HG02885 (cell line): ENCODE results near the gene OBSCN.

Experiments
- ATAC-seq: cut with Tn5 transposase; IDR thresholded peaks from one replicate; pipeline ENCODE4 v1.9.1; 2021; ENCODE audit warnings: mild to moderate bottlenecking; ENCODE audit not compliant: unreplicated experiment, poor library complexity

Gene OBSCN

DNA sequence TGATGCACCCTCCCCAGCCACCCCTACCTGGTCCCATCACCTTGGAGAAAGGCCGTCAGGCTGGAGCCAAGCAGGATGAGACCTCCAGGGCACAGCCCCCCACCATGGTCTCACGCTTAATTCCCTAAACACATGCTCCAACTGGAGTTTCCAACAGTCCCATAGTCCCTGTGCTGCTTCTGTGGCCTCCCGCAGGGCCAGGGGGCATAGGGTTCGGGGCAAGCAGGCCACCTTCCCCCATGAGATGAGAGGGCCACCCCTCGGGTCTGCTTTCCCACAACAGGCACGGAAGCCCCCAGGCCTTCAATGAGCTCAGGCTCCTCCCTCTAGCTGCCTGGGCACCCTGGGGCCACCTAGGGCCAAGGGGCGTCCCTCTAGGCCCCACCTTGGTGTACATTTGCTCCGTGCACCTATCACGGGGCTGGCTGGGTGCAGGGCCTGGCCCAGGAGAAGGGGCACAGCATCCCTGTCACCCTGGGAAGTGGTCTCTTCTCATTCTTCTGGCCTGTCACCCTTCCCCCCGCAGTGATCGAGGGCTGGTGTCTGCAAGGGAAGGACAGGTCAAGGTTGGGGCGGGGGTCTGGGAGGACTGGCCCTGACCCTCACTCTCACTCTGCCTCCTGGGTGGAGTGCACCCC lies 156.3 kb downstream of the OBSCN start:
- no peak for ATAC-seq

GRCh38 chr1:228364706-228365213 lies 156.9 kb downstream of the OBSCN start:
- no peak for ATAC-seq

GRCh38 chr1:228365271-228366061 lies 157.6 kb downstream of the OBSCN start:
- no peak for ATAC-seq

- no peak for ATAC-seq
Observed at GRCh38 chr1:228366062-228366865, 158.4 kb downstream of the OBSCN start.

DNA sequence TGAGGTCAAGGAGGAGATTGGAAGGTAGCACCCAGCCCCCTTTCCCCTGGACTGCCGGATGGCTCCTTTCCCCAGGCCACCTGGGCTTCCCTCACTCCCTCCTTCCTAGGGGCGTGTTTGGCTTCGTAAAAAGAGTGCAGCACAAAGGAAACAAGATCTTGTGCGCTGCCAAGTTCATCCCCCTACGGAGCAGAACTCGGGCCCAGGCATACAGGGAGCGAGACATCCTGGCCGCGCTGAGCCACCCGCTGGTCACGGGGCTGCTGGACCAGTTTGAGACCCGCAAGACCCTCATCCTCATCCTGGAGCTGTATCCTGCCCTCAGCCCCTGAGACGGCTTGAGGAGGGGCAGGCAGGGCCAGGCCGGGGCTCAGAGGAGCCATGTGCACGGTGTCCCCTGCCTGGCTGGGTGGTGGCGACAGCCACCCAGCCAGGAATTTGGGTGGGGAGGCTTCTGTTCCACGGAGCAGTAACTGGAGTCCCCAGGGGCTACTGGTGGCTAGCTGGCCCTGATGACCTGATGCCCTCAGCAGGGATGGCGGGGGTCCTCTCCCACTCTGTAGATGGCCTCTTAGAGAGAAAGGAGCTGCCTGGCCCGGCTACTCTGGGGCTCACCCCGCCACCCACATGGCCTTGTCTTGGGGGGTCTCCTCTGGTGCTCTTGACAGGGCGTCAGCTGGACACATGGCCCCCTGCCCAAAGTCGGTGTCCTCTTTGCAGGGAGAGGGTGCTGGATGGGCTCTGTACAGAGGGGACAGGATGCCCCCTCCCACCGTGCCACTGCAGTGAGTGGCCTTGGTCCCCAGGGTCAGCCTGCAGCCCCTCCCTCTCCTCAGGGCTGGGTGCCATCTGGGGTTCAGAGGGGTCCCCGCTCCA lies 159.3 kb downstream of the OBSCN start:
- no peak for ATAC-seq

DNA sequence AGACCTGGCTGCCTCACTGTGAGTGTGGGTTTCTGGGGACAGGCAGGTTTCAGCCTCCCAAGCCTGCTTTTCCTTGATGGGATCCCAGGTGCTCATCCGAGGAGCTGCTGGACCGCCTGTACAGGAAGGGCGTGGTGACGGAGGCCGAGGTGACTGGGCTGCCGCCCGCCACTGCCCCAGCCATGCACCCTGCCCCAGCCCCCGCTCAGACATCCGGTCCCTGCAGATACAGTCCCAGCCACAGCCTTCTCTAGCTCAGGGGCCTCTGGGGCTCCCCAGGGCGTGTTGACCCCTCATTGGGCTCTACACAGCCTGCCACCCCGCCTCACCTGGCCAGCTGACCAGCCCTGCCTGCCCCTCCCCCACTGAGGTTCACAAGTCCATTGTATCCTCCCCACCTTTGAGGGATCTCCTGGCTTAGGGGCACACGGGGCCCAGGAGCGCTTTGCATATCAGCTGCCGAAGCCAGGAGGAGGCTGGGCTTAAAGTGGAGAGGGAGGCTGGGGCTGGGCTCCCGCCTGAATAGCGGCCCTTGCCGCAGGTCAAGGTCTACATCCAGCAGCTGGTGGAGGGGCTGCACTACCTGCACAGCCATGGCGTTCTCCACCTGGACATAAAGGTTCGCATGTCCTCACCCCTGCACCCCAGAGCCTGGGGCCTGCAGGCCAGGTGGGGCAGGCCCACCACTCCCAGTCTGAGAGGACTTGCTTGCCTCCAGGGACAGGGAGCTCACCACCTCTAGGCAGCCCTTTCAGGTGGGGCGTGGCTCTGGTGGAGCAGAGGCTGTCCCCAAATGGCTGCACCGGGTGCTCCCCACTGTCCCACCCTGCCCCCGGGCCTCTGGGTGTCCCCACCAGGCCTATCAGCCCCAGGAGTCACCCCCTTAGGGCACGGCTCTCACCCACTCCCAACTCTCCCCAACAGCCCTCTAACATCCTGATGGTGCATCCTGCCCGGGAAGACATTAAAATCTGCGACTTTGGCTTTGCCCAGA lies 160.3 kb downstream of the OBSCN start:
- peak; percentile 71 for ATAC-seq

GRCh38 chr1:228368801-228369607 lies 161.2 kb downstream of the OBSCN start:
- no peak for ATAC-seq

GRCh38 chr1:228369608-228370438 lies 162.0 kb downstream of the OBSCN start:
- ATAC-seq, result no peak

- ATAC-seq, result no peak
Observed at GRCh38 chr1:228370439-228370940, 162.6 kb downstream of the OBSCN start.

DNA sequence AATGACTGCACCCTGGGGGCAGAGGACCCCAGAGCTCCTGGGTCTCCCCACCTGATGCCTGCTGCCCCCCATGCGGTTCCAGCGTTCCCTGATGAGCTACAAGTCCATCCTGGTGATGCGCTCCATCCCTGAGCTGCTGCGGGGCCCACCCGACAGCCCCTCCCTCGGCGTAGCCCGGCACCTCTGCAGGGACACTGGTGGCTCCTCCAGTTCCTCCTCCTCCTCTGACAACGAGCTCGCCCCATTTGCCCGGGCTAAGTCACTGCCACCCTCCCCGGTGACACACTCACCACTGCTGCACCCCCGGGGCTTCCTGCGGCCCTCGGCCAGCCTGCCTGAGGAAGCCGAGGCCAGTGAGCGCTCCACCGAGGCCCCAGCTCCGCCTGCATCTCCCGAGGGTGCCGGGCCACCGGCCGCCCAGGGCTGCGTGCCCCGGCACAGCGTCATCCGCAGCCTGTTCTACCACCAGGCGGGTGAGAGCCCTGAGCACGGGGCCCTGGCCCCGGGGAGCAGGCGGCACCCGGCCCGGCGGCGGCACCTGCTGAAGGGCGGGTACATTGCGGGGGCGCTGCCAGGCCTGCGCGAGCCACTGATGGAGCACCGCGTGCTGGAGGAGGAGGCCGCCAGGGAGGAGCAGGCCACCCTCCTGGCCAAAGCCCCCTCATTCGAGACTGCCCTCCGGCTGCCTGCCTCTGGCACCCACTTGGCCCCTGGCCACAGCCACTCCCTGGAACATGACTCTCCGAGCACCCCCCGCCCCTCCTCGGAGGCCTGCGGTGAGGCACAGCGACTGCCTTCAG lies 163.3 kb downstream of the OBSCN start:
- ATAC-seq, result no peak

GRCh38 chr1:228371741-228372182 lies 163.9 kb downstream of the OBSCN start:
- ATAC-seq, result no peak

GRCh38 chr1:228372183-228373003 lies 164.5 kb downstream of the OBSCN start:
- ATAC-seq, result no peak

- ATAC-seq, result no peak
Observed at GRCh38 chr1:228373004-228373680, 165.3 kb downstream of the OBSCN start.

DNA sequence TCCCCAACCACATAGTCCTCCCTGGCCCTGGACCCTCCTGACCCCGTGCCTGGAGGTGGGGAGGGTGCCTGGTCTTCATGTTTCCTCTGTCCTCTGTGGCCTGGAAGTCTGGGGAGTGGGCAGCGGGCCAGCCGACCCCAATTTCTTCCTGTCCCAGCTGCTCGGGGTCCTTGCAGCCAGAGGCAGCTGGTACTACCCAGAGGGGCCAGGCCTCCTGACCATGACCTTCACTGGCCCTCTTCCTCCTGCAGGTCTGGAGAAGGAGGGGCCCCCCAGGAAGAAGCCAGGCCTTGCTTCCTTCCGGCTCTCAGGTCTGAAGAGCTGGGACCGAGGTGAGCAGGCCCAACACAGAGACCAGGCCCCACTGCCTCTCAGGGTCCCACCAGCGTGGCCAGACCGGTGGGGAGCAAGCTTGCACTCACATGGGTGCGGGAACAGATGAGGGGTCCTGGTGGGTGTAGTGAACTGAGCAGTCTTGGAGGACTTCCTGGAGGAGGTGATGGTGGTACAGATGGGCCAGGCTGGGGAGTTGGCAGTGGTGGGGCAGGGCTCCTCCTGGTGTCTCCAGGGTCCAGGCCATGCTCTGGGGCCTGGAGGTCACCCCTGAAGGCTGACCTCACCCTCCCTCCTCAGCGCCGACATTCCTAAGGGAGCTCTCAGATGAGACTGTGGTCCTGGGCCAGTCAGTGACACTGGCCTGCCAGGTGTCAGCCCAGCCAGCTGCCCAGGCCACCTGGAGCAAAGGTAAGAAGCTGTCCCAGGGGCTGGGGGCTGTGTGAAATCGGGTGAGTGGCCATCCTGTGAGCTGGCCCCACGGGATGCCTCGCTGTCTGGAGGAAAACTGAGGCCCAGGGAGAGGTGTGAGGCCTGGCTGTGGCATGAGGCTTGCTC lies 166.1 kb downstream of the OBSCN start:
- ATAC-seq, result no peak
